ENCODE results near the gene RAB3IL1.
"Not testable (repeated sequence)": the region's sequence is repeated elsewhere in the genome, so short reads cannot be mapped to it uniquely, and the experiment has no call there.

- TF ChIP-seq CTCF (conservative IDR thresholded peaks at IDR 0.05 in 1 of 2, IDR thresholded peaks at IDR 0.05 in 1 of 2; ENCODE audit: low read depth in 1 of 2, low read length in 2 of 2); EZH2 (IDR thresholded peaks at IDR 0.05; ENCODE audit: low read length, missing control alignments): not testable (repeated sequence)
Measured at GRCh38 chr11:61953632-61954031, 36.3 kb upstream of the RAB3IL1 start.
